Left hindlimb (tissue), 1 donor: Measurements from ENCODE around the gene L1CAM.

Experiments
- DNase-seq: peaks from one replicate; pipeline ENCODE4 v3.0.0-alpha.2; 2018

L1CAM gene

GRCh38 chrX:153922932-153923857, 37.2 kb upstream of the L1CAM start:
- DNase-seq = peak; percentile 73

GRCh38 chrX:153921511-153922446, 35.8 kb upstream of the L1CAM start:
- DNase-seq = peak; percentile 28

GRCh38 chrX:153921070-153921469, 35.1 kb upstream of the L1CAM start:
- no peak for DNase-seq

GRCh38 chrX:153920546-153920945, 34.6 kb upstream of the L1CAM start:
- no peak for DNase-seq

GRCh38 chrX:153919281-153919680, 33.3 kb upstream of the L1CAM start:
- DNase-seq = no peak

- DNase-seq = no peak
Measured at GRCh38 chrX:153917869-153918268, 31.9 kb upstream of the L1CAM start.

- no peak for DNase-seq
Measured at GRCh38 chrX:153913701-153914100, 27.7 kb upstream of the L1CAM start.

GRCh38 chrX:153913211-153913610, 27.2 kb upstream of the L1CAM start:
- DNase-seq = no peak

GRCh38 chrX:153911798-153912197, 25.8 kb upstream of the L1CAM start:
- DNase-seq = no peak

- no peak for DNase-seq
Measured at GRCh38 chrX:153910446-153910845, 24.5 kb upstream of the L1CAM start.

- DNase-seq = no peak
Measured at GRCh38 chrX:153909980-153910360, 24.0 kb upstream of the L1CAM start.

GRCh38 chrX:153909024-153909979, 23.3 kb upstream of the L1CAM start:
- no peak for DNase-seq

- DNase-seq = no peak
Measured at GRCh38 chrX:153908219-153908860, 22.4 kb upstream of the L1CAM start.

- DNase-seq = no peak
Measured at GRCh38 chrX:153907456-153907855, 21.5 kb upstream of the L1CAM start.

GRCh38 chrX:153906126-153906917, 20.3 kb upstream of the L1CAM start:
- no peak for DNase-seq

- DNase-seq = no peak
Measured at GRCh38 chrX:153905481-153906095, 19.6 kb upstream of the L1CAM start.

GRCh38 chrX:153903991-153904957, 18.3 kb upstream of the L1CAM start, which contains the start of gene AVPR2:
AVPR2 (plus strand) TSS chrX:153904673; CDS start chrX:153905146, 473 bp downstream.
- no peak for DNase-seq

- DNase-seq = no peak
Measured at GRCh38 chrX:153903238-153903980, 17.4 kb upstream of the L1CAM start.
